CD4-positive, CD25-positive, alpha-beta regulatory T cell (primary cell): ENCODE results near the gene TRIM56. TPM values are rescaled to one million over a fixed set of nuclear protein-coding genes. Genes with fewer than 3 reads are reported as not detected.
"Not testable (repeated sequence)": the region's sequence is repeated elsewhere in the genome, so short reads cannot be mapped to it uniquely, and the experiment has no call there.

ENCODE experiments used
- ATAC-seq, 2 donors: fragments of 150-1000 bp; cut with Tn5 transposase; one replicate each; pipeline ENCODE4 v1.10.0; 2021; ENCODE audit warnings: low read depth in 2 of 2, moderate number of reproducible peaks in 2 of 2, moderate library complexity in 1 of 2
- DNase-seq, 3 donors: peaks; one replicate each; pipeline versions ENCODE4 v3.0.0 to v3.0.0-alpha.2; 2012 to 2022; ENCODE audit warnings: mixed read lengths in 1 of 3
- H3K27ac ChIP-seq: one replicate; pipeline ENCODE4 v1.7.0; 2013; ENCODE audit warnings: mild to moderate bottlenecking, low read length; ENCODE audit not compliant: insufficient read depth, poor library complexity, severe bottlenecking
- H3K27me3 ChIP-seq: one replicate; pipeline ENCODE4 v1.7.0; 2013; ENCODE audit warnings: low read length; ENCODE audit not compliant: control insufficient read depth, insufficient read depth
- H3K36me3 ChIP-seq: one replicate; pipeline ENCODE4 v1.7.0; 2013; ENCODE audit warnings: mild to moderate bottlenecking, low read length, moderate library complexity; ENCODE audit not compliant: control insufficient read depth, insufficient read depth
- H3K4me1 ChIP-seq: 2 replicates; pipeline ENCODE4 v1.7.0; 2013; ENCODE audit warnings: mild to moderate bottlenecking, low read length; ENCODE audit not compliant: insufficient read depth, control insufficient read depth, poor library complexity, severe bottlenecking
- H3K4me3 ChIP-seq: one replicate; pipeline ENCODE4 v1.7.0; 2013; ENCODE audit warnings: low read depth, mild to moderate bottlenecking, low read length, moderate library complexity
- H3K9me3 ChIP-seq, 2 experiments: 1 replicate in 1 of 2; 2 replicates in 1 of 2; pipeline ENCODE4 v1.7.0; 2013; ENCODE audit warnings: low read length in 2 of 2, mild to moderate bottlenecking in 1 of 2, moderate library complexity in 1 of 2; ENCODE audit not compliant: control insufficient read depth in 2 of 2
- H3K27ac Mint-ChIP-seq, 3 donors: one replicate each; pipeline ENCODE4 v1.8.0; 2020 to 2022; ENCODE audit warnings: mild to moderate bottlenecking in 3 of 3, mixed read lengths in 3 of 3, moderate library complexity in 2 of 3
- H3K27me3 Mint-ChIP-seq: one replicate; pipeline ENCODE4 v1.8.0; 2022; ENCODE audit warnings: mild to moderate bottlenecking, mixed read lengths
- H3K36me3 Mint-ChIP-seq: one replicate; pipeline ENCODE4 v1.8.0; 2020; ENCODE audit warnings: mixed read lengths
- H3K4me1 Mint-ChIP-seq, 4 donors: one replicate each; pipeline ENCODE4 v1.8.0; 2020 to 2022; ENCODE audit warnings: mixed read lengths in 4 of 4, mild to moderate bottlenecking in 1 of 4
- H3K4me3 Mint-ChIP-seq, 4 donors: one replicate each; pipeline ENCODE4 v1.8.0; 2020 to 2022; ENCODE audit warnings: mild to moderate bottlenecking in 4 of 4, mixed read lengths in 4 of 4, moderate library complexity in 3 of 4
- H3K9me3 Mint-ChIP-seq, 7 donors: one replicate each; pipeline ENCODE4 v1.8.0; 2020 to 2022; ENCODE audit warnings: mixed read lengths in 7 of 7, mild to moderate bottlenecking in 3 of 7, moderate library complexity in 2 of 7
- polyA plus RNA-seq, 4 donors: library from polyadenylated mRNA; unstranded; fragments of 300-500 nt; fragmentation: Illumina TruSeq; gene quantifications; one replicate each; pipeline ENCODE4 v1.2.3, GENCODE V29; 2021
- total RNA-seq: library from RNA; stranded (reverse); gene quantifications from one replicate; pipeline ENCODE4 v1.2.3, GENCODE V29; 2022

TRIM56 gene, protein sequence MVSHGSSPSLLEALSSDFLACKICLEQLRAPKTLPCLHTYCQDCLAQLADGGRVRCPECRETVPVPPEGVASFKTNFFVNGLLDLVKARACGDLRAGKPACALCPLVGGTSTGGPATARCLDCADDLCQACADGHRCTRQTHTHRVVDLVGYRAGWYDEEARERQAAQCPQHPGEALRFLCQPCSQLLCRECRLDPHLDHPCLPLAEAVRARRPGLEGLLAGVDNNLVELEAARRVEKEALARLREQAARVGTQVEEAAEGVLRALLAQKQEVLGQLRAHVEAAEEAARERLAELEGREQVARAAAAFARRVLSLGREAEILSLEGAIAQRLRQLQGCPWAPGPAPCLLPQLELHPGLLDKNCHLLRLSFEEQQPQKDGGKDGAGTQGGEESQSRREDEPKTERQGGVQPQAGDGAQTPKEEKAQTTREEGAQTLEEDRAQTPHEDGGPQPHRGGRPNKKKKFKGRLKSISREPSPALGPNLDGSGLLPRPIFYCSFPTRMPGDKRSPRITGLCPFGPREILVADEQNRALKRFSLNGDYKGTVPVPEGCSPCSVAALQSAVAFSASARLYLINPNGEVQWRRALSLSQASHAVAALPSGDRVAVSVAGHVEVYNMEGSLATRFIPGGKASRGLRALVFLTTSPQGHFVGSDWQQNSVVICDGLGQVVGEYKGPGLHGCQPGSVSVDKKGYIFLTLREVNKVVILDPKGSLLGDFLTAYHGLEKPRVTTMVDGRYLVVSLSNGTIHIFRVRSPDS
- total RNA-seq (44.6 TPM), polyA plus RNA-seq (1 to 10 TPM; 3.5 to 7.4 (median 6.3) TPM)

DNA sequence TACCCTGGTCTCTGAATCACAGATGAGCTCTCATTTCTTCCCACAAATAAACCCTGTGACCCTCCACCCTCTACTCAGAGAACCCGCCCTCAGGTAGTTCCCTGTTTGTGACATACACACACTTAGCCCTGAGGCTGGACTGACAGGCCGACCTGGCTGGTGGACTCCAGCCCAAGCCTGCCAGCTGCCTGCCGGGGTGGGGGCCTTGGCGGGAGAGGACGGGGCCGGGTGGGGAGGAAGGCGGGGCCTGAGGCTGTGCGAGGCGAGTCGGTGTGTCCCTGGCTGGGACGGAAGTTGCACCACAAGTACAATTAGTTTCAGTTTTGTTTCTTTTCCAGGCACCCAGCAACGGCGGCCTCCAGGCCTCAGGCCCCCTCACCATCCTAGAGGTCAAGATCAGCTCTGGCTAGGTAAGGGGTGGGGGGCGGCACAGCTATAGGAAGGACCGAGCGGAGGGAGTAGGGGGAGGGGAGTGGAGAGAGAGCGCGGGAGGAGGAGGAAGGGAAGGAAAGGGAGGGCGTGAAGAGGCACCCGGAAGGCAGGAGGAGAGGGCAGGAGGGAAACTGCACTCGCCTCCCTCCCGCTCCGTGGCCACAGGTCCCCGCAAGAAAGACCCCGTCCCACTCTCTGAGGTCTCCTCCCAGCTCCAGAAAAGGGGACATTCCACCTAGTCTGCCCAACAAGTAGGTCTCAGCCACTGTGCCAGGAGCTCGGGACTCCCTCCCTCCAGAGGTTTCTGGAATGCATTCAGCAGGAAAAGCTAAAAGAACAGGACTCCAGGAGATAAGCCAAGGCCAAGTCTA is at the start of gene TRIM56:
Gene TRIM56 (plus strand): TSS at position 320 of the 803 bp plus-strand sequence. CDS start 1,832 bp downstream, outside the sequence.
- H3K27me3 ChIP-seq = no peaks in the 10 kb centered on the region
- peak within 1 kb of the TSS; percentile 85 for H3K4me3 ChIP-seq
- peaks cover 5% of the 10 kb centered on the region for H3K27me3 Mint-ChIP-seq
- H3K27ac ChIP-seq = peak within 1 kb of the TSS; percentile 88
- ATAC-seq (peak; percentile 89 to 96), DNase-seq (peak; percentile 65 to 91 (median 73))
- no peaks in the 10 kb centered on the region for H3K36me3 Mint-ChIP-seq
- H3K9me3 ChIP-seq = no peaks in the 10 kb centered on the region
- peak within 1 kb of the TSS; percentile 98 to 99 (median 99) for H3K27ac Mint-ChIP-seq
- H3K4me3 Mint-ChIP-seq = peak within 1 kb of the TSS; percentile 90 to 99 (median 98)
- peaks cover 17% of the 10 kb centered on the region for H3K36me3 ChIP-seq
- H3K4me1 Mint-ChIP-seq = peaks cover 0 to 40% (median 17%) of the 10 kb centered on the region in 4 donors
- peaks cover 0 to 2% (median 0%) of the 10 kb centered on the region in 7 donors for H3K9me3 Mint-ChIP-seq
- H3K4me1 ChIP-seq = peaks cover 32% of the 10 kb centered on the region

DNA sequence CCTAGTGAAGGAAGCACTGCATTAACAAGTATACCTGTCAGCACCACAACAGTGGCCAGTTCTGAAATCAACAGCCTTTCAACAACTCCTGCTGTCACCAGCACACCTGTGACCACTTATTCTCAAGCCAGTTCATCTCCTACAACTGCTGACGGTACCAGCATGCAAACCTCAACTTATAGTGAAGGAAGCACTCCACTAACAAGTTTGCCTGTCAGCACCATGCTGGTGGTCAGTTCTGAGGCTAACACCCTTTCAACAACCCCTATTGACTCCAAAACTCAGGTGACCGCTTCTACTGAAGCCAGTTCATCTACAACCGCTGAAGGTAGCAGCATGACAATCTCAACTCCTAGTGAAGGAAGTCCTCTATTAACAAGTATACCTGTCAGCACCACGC is 49.3 kb upstream of the TRIM56 start:
- H3K4me3 ChIP-seq = no peak overlapping the region
- Mint-ChIP-seq H3K4me1 (no peaks in the 10 kb centered on the region), H3K9me3 (no peaks in the 10 kb centered on the region), H3K27ac (no peak overlapping the region), H3K36me3 (no peaks in the 10 kb centered on the region), H3K27me3 (no peaks in the 10 kb centered on the region), H3K4me3 (no peak overlapping the region)
- H3K4me1 ChIP-seq = no peaks in the 10 kb centered on the region
- no peak for ATAC-seq
- H3K36me3 ChIP-seq = no peaks in the 10 kb centered on the region
- peaks cover 4% of the 10 kb centered on the region for H3K27me3 ChIP-seq
- no peak overlapping the region for H3K27ac ChIP-seq
- no peak for DNase-seq
- H3K9me3 ChIP-seq = no peaks in the 10 kb centered on the region

DNA sequence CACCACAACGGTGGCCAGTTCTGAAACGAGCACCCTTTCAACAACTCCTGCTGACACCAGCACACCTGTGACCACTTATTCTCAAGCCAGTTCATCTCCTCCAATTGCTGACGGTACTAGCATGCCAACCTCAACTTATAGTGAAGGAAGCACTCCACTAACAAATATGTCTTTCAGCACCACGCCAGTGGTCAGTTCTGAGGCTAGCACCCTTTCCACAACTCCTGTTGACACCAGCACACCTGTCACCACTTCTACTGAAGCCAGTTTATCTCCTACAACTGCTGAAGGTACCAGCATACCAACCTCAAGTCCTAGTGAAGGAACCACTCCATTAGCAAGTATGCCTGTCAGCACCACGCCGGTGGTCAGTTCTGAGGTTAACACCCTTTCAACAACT is 44.0 kb upstream of the TRIM56 start:
- H3K4me3 ChIP-seq, H3K9me3 Mint-ChIP-seq, H3K27me3 ChIP-seq, H3K4me3 Mint-ChIP-seq, H3K4me1 Mint-ChIP-seq, H3K27ac ChIP-seq, H3K27me3 Mint-ChIP-seq, H3K27ac Mint-ChIP-seq, H3K36me3 ChIP-seq, H3K36me3 Mint-ChIP-seq, ATAC-seq, DNase-seq, H3K4me1 ChIP-seq: not testable (repeated sequence)
- H3K9me3 ChIP-seq = peaks cover 12 to 14% of the 10 kb centered on the region in 2 experiments

DNA sequence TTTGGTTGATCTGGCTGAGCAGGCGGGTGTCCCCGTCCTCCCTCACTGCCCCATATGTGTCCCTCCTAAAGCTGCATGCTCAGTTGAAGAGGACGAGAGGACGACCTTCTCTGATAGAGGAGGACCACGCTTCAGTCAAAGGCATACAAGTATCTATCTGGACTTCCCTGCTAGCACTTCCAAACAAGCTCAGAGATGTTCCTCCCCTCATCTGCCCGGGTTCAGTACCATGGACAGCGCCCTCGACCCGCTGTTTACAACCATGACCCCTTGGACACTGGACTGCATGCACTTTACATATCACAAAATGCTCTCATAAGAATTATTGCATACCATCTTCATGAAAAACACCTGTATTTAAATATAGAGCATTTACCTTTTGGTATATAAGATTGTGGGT is 26.9 kb upstream of the TRIM56 start:
- Histone ChIP-seq H3K4me3 (no peak overlapping the region), H3K4me1 (no peaks in the 10 kb centered on the region), H3K27ac (no peak overlapping the region), H3K36me3 (no peaks in the 10 kb centered on the region), H3K27me3 (peaks cover 6% of the 10 kb centered on the region), H3K9me3 (no peaks in the 10 kb centered on the region)
- H3K4me3 Mint-ChIP-seq = no peak overlapping the region
- H3K36me3 Mint-ChIP-seq = no peaks in the 10 kb centered on the region
- no peak overlapping the region for H3K27ac Mint-ChIP-seq
- H3K27me3 Mint-ChIP-seq = peaks cover 54% of the 10 kb centered on the region
- peaks cover 0 to 2% (median 0%) of the 10 kb centered on the region in 7 donors for H3K9me3 Mint-ChIP-seq
- ATAC-seq (no peak), DNase-seq (peak; percentile 15 to 25 (median 16))
- peaks cover 0 to 5% (median under 1%) of the 10 kb centered on the region in 4 donors for H3K4me1 Mint-ChIP-seq

DNA sequence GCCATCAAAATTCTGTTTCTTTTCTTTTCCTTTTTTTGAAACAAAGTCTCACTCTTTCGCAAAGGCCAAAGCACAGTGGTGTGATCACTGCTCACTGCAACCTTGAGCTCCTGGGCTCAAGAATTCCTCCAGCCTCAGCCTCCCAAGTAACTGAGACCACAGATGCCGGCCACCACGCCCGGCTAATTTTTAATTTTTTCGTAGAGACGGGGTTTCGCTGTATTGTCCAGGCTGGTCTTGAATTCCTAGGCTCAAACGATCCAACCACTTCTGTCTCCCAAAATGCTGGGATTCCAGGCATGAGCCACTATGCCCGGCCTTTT is 25.7 kb upstream of the TRIM56 start:
- H3K4me1 Mint-ChIP-seq = peaks cover 0 to 5% (median under 1%) of the 10 kb centered on the region in 4 donors
- H3K27me3 Mint-ChIP-seq = peaks cover 57% of the 10 kb centered on the region
- no peaks in the 10 kb centered on the region for H3K36me3 Mint-ChIP-seq
- no peak overlapping the region for H3K27ac ChIP-seq
- H3K27me3 ChIP-seq = peaks cover 6% of the 10 kb centered on the region
- no peaks in the 10 kb centered on the region for H3K4me1 ChIP-seq
- H3K9me3 Mint-ChIP-seq = peaks cover 0 to 2% (median 0%) of the 10 kb centered on the region in 7 donors
- no peak overlapping the region for H3K27ac Mint-ChIP-seq
- H3K9me3 ChIP-seq = no peaks in the 10 kb centered on the region
- no peak for ATAC-seq
- DNase-seq = no peak
- no peak overlapping the region for H3K4me3 Mint-ChIP-seq
- H3K4me3 ChIP-seq = no peak overlapping the region
- no peaks in the 10 kb centered on the region for H3K36me3 ChIP-seq

DNA sequence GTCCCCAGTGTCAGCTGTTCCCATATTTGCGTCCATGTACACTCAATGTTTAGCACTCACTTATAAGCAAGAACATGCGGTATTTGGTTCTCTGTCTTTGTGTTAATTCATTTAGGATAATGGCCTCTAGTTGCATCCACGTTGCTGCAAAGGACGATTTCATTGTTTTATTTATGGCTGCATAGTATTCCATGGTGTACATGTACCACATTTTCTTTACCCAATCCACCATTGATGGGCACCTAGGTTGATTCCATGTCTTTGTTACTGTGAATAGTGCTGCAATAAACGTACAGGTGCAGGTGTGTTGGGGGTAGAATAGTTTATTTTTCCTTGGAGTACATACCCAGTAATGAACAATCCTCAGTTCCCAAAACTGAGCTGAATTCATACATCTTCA is 24.3 kb upstream of the TRIM56 start:
- no peak overlapping the region for H3K4me3 Mint-ChIP-seq
- no peak overlapping the region for H3K27ac ChIP-seq
- peaks cover 6% of the 10 kb centered on the region for H3K27me3 ChIP-seq
- no peak for DNase-seq
- no peak for ATAC-seq
- no peaks in the 10 kb centered on the region for H3K36me3 ChIP-seq
- H3K9me3 ChIP-seq = no peaks in the 10 kb centered on the region
- peaks cover 0 to 2% (median 0%) of the 10 kb centered on the region in 7 donors for H3K9me3 Mint-ChIP-seq
- H3K36me3 Mint-ChIP-seq = no peaks in the 10 kb centered on the region
- no peak overlapping the region for H3K4me3 ChIP-seq
- no peaks in the 10 kb centered on the region for H3K4me1 ChIP-seq
- H3K27ac Mint-ChIP-seq = no peak overlapping the region
- H3K4me1 Mint-ChIP-seq = peaks cover 0 to 5% (median under 1%) of the 10 kb centered on the region in 4 donors
- peaks cover 57% of the 10 kb centered on the region for H3K27me3 Mint-ChIP-seq

DNA sequence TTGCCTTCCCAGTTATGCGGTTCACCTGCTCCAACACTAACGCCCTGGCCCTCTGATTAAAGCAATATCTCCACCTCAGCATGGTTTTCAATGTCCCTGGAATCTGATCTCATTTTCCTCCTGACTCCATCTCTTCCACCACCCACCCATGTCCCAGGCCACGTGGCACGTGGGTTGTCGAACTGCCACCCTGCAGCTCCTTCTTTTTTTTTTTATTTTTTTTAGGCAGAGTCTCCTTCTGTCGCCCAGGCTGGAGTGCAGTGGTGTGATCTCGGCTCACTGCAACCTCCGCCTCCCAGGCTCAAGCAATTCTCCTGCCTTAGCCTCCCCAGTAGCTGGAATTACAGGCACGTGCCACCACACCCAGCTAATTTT is 21.1 kb upstream of the TRIM56 start:
- H3K27me3 ChIP-seq, H3K36me3 ChIP-seq, H3K9me3 ChIP-seq, ATAC-seq, H3K27ac Mint-ChIP-seq, H3K4me3 Mint-ChIP-seq, H3K4me1 Mint-ChIP-seq, H3K9me3 Mint-ChIP-seq, H3K27ac ChIP-seq, H3K4me3 ChIP-seq, H3K36me3 Mint-ChIP-seq, H3K4me1 ChIP-seq, DNase-seq: not testable (repeated sequence)
- peaks cover 54% of the 10 kb centered on the region for H3K27me3 Mint-ChIP-seq
